Subcutaneous abdominal adipose tissue (tissue), 5 donors: Measurements from ENCODE around the gene AUNIP.

Experiments used
- H3K27ac ChIP-seq: one replicate; pipeline ENCODE4 v1.7.0; 2013; ENCODE audit warnings: low read depth, mild to moderate bottlenecking, inconsistent platforms, low read length, moderate library complexity
- H3K27me3 ChIP-seq, 5 donors: one replicate each; pipeline ENCODE4 v1.7.0; 2013; ENCODE audit warnings: low read length in 5 of 5, inconsistent platforms in 1 of 5; ENCODE audit not compliant: control insufficient read depth in 5 of 5, insufficient read depth in 4 of 5
- H3K36me3 ChIP-seq, 5 donors: one replicate each; pipeline ENCODE4 v1.7.0; 2013; ENCODE audit warnings: low read length in 5 of 5; ENCODE audit not compliant: control insufficient read depth in 5 of 5, insufficient read depth in 5 of 5
- H3K4me1 ChIP-seq, 5 donors: one replicate each; pipeline ENCODE4 v1.7.0; 2013; ENCODE audit warnings: low read length in 5 of 5, mild to moderate bottlenecking in 3 of 5, moderate library complexity in 1 of 5; ENCODE audit not compliant: control insufficient read depth in 5 of 5, insufficient read depth in 5 of 5
- H3K4me3 ChIP-seq, 5 donors: one replicate each; pipeline ENCODE4 v1.7.0; 2013; ENCODE audit warnings: low read length in 5 of 5, low read depth in 1 of 5
- H3K9ac ChIP-seq, 5 donors: one replicate each; pipeline ENCODE4 v1.7.0; 2013; ENCODE audit warnings: low read length in 5 of 5, mild to moderate bottlenecking in 4 of 5, moderate library complexity in 3 of 5
- H3K9me3 ChIP-seq, 5 donors: one replicate each; pipeline ENCODE4 v1.7.0; 2013; ENCODE audit warnings: low read length in 5 of 5; ENCODE audit not compliant: control insufficient read depth in 5 of 5
- donor health status: healthy.
- donor health status: healthy.
- donor health status: healthy.
- donor health status: healthy.
- donor health status: healthy.

AUNIP gene

GRCh38 chr1:25813071-25813733 is 46.1 kb downstream of the AUNIP start:
- Histone ChIP-seq H3K36me3 (peaks cover 0 to 82% (median 72%) of the 10 kb centered on the region in 5 donors), H3K27me3 (no peaks in the 10 kb centered on the region), H3K9ac (no peak overlapping the region), H3K4me1 (peaks cover 0 to 36% (median 15%) of the 10 kb centered on the region in 5 donors), H3K4me3 (no peak overlapping the region), H3K27ac (no peak overlapping the region), H3K9me3 (no peaks in the 10 kb centered on the region)

GRCh38 chr1:25811384-25812082 is 47.7 kb downstream of the AUNIP start:
- Histone ChIP-seq H3K36me3 (peaks cover 0 to 94% (median 76%) of the 10 kb centered on the region in 5 donors), H3K4me3 (no peak overlapping the region), H3K9ac (no peak overlapping the region), H3K4me1 (peaks cover under 1 to 45% (median 24%) of the 10 kb centered on the region in 5 donors), H3K27ac (no peak overlapping the region), H3K9me3 (no peaks in the 10 kb centered on the region), H3K27me3 (no peaks in the 10 kb centered on the region)

GRCh38 chr1:25810341-25811299 is 48.6 kb downstream of the AUNIP start:
- peaks cover 0 to 88% (median 68%) of the 10 kb centered on the region in 5 donors for H3K36me3 ChIP-seq
- no peaks in the 10 kb centered on the region for H3K9me3 ChIP-seq
- H3K27ac ChIP-seq: no peak overlapping the region
- H3K4me3 ChIP-seq: no peak overlapping the region
- H3K4me1 ChIP-seq: peaks cover 3 to 54% (median 33%) of the 10 kb centered on the region in 5 donors
- H3K9ac ChIP-seq: no peak overlapping the region
- no peaks in the 10 kb centered on the region for H3K27me3 ChIP-seq

- Histone ChIP-seq H3K4me3 (no peak overlapping the region), H3K36me3 (peaks cover 0 to 88% (median 61%) of the 10 kb centered on the region in 5 donors), H3K9ac (no peak overlapping the region), H3K27ac (no peak overlapping the region), H3K27me3 (no peaks in the 10 kb centered on the region), H3K9me3 (no peaks in the 10 kb centered on the region), H3K4me1 (peaks cover 6 to 61% (median 40%) of the 10 kb centered on the region in 5 donors)
These were observed 49.3 kb downstream of the AUNIP start for GRCh38 chr1:25809929-25810328.

- H3K4me1 ChIP-seq: peaks cover 6 to 66% (median 44%) of the 10 kb centered on the region in 5 donors
- H3K27me3 ChIP-seq: no peaks in the 10 kb centered on the region
- peaks cover 0 to 86% (median 56%) of the 10 kb centered on the region in 5 donors for H3K36me3 ChIP-seq
- H3K9me3 ChIP-seq: no peaks in the 10 kb centered on the region
- H3K9ac ChIP-seq: no peak overlapping the region
- H3K4me3 ChIP-seq: no peak overlapping the region
- H3K27ac ChIP-seq: no peak overlapping the region
These were observed 49.9 kb downstream of the AUNIP start for GRCh38 chr1:25809283-25809926.

- peaks cover 0 to 79% (median 49%) of the 10 kb centered on the region in 5 donors for H3K36me3 ChIP-seq
- peak overlapping the region; percentile 24 for H3K27ac ChIP-seq
- H3K4me1 ChIP-seq: peaks cover 7 to 72% (median 47%) of the 10 kb centered on the region in 5 donors
- no peaks in the 10 kb centered on the region for H3K9me3 ChIP-seq
- no peak overlapping the region for H3K4me3 ChIP-seq
- H3K27me3 ChIP-seq: no peaks in the 10 kb centered on the region
- peak overlapping the region in 1 of 5 donors; percentile 31 for H3K9ac ChIP-seq
These were observed 50.6 kb downstream of the AUNIP start for GRCh38 chr1:25808481-25809244.

GRCh38 chr1:25807480-25808390 is 51.5 kb downstream of the AUNIP start:
- H3K9ac ChIP-seq: peak overlapping the region in 1 of 5 donors; percentile 31
- H3K4me3 ChIP-seq: peak overlapping the region in 1 of 5 donors; percentile 5
- no peaks in the 10 kb centered on the region for H3K9me3 ChIP-seq
- H3K27me3 ChIP-seq: no peaks in the 10 kb centered on the region
- H3K27ac ChIP-seq: peak overlapping the region; percentile 24
- peaks cover 0 to 70% (median 39%) of the 10 kb centered on the region in 5 donors for H3K36me3 ChIP-seq
- peaks cover 9 to 80% (median 53%) of the 10 kb centered on the region in 5 donors for H3K4me1 ChIP-seq

GRCh38 chr1:25806418-25806817 is 52.8 kb downstream of the AUNIP start:
- peaks cover 9 to 92% (median 57%) of the 10 kb centered on the region in 5 donors for H3K4me1 ChIP-seq
- peaks cover 0 to 58% (median 30%) of the 10 kb centered on the region in 5 donors for H3K36me3 ChIP-seq
- H3K27ac ChIP-seq: peak overlapping the region; percentile 54

More at GRCh38 chr1:25806418-25806817, 52.8 kb downstream of the AUNIP start:
- H3K27me3 ChIP-seq: no peaks in the 10 kb centered on the region
- peak overlapping the region in 1 of 5 donors; percentile 5 for H3K9ac ChIP-seq
- no peak overlapping the region for H3K4me3 ChIP-seq
- H3K9me3 ChIP-seq: no peaks in the 10 kb centered on the region
